BLaER1 treated with 17β-estradiol and CSF1 and Interleukin-3, amounts not matched to agents 10 nM and 100 nM (cell line): ENCODE results near the gene DR1.

Source experiments
- H3K27ac ChIP-seq, 11 experiments: shearing (Covaris generic); formaldehyde crosslinking; 2 replicates each; pipeline ENCODE4 v1.8.1; 2022
- H3K27me3 ChIP-seq, 11 experiments: shearing (Covaris generic); formaldehyde crosslinking; 2 replicates each; pipeline ENCODE4 v1.8.1; 2022
- H3K36me3 ChIP-seq, 11 experiments: shearing (Covaris generic); formaldehyde crosslinking; 2 replicates each; pipeline ENCODE4 v1.8.1; 2022
- H3K4me1 ChIP-seq, 10 experiments: shearing (Covaris generic); formaldehyde crosslinking; 2 replicates each; pipeline ENCODE4 v1.8.1; 2022
- H3K4me2 ChIP-seq, 11 experiments: shearing (Covaris generic); formaldehyde crosslinking; 2 replicates each; pipeline ENCODE4 v1.8.1; 2022
- H3K4me3 ChIP-seq, 10 experiments: shearing (Covaris generic); formaldehyde crosslinking; 2 replicates each; pipeline ENCODE4 v1.8.1; 2022
- H3K9ac ChIP-seq, 11 experiments: shearing (Covaris generic); formaldehyde crosslinking; 2 replicates each; pipeline ENCODE4 v1.8.1; 2022
- H3K9me3 ChIP-seq, 11 experiments: shearing (Covaris generic); formaldehyde crosslinking; replicated peaks in 1 of 11; 2 replicates each; pipeline ENCODE4 v1.8.1; 2022
- H4K20me1 ChIP-seq, 11 experiments: shearing (Covaris generic); formaldehyde crosslinking; 2 replicates each; pipeline ENCODE4 v1.8.1; 2022
- Cebpa-rat ChIP-seq, 11 experiments: shearing (Covaris generic); IDR thresholded peaks; 2 replicates each; pipeline ENCODE4 v1.8.1; 2022

The DR1 gene

GRCh38 chr1:93338387-93339146 is 7.1 kb upstream of the DR1 start:
- peaks cover 15 to 43% (median 18%) of the 10 kb centered on the region in 10 experiments for H3K4me1 ChIP-seq
- H3K9me3 ChIP-seq: no peaks in the 10 kb centered on the region
- H3K4me2 ChIP-seq: no peak overlapping the region
- no peaks in the 10 kb centered on the region; a peak in 1 of 22 replicates for H4K20me1 ChIP-seq
- H3K4me3 ChIP-seq: no peak overlapping the region
- H3K27me3 ChIP-seq: no peaks in the 10 kb centered on the region
- H3K27ac ChIP-seq: no peak overlapping the region
- no peak for TF ChIP-seq Cebpa-rat (IDR thresholded peaks at IDR 0.05)
- H3K9ac ChIP-seq: no peak overlapping the region
- peaks cover 5 to 24% (median 17%) of the 10 kb centered on the region in 11 experiments; a peak in 21 of 22 replicates for H3K36me3 ChIP-seq

DNA sequence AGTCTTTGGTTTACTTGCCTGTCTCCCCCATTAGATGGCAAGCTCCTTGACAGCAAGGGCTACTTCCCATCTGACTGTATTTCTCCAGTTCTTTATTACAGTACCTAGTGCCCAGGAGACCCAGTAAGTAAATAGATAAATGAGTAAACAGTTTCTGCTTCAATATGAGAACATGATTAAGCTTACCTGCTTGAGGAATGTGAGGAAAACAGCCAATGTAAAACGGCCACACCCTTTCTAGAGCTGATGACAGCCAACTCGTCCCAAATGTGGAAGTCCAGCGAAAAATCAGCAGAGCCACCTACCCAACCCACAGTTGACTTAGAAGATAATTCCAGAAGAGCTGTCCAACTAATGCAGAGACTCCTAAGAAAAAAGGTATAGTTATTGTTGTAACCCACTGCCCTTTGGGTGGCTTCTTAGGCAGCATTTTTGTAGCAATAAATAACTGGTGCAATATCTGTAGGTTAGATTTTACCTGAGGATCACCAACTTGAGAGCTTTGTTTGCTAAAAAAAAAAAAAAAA is 6.5 kb upstream of the DR1 start:
- H3K9me3 ChIP-seq: no peaks in the 10 kb centered on the region

GRCh38 chr1:93340090-93340489 is 5.6 kb upstream of the DR1 start:
- Histone ChIP-seq H3K36me3 (peaks cover 5 to 24% (median 17%) of the 10 kb centered on the region in 11 experiments; a peak in 21 of 22 replicates), H3K27ac (no peak overlapping the region), H3K4me2 (peak overlapping the region in 5 of 11 experiments; percentile 50 to 70 (median 57); a peak in 10 of 22 replicates), H3K4me3 (no peak overlapping the region), H3K27me3 (no peaks in the 10 kb centered on the region), H3K4me1 (peaks cover 19 to 54% (median 27%) of the 10 kb centered on the region in 10 experiments), H3K9me3 (no peaks in the 10 kb centered on the region), H4K20me1 (no peaks in the 10 kb centered on the region; a peak in 1 of 22 replicates), H3K9ac (no peak overlapping the region)
- TF ChIP-seq Cebpa-rat (IDR thresholded peaks at IDR 0.05): no peak

More for the DNA sequence above, 6.5 kb upstream of the DR1 start:
- TF ChIP-seq Cebpa-rat (IDR thresholded peaks at IDR 0.05): no peak
- Histone ChIP-seq H3K27ac (no peak overlapping the region), H3K9ac (no peak overlapping the region), H3K4me3 (no peak overlapping the region), H3K36me3 (peaks cover 5 to 24% (median 17%) of the 10 kb centered on the region in 11 experiments; a peak in 21 of 22 replicates), H3K4me2 (no peak overlapping the region), H3K4me1 (peaks cover 15 to 50% (median 20%) of the 10 kb centered on the region in 10 experiments), H3K27me3 (no peaks in the 10 kb centered on the region), H4K20me1 (no peaks in the 10 kb centered on the region; a peak in 1 of 22 replicates)

DNA sequence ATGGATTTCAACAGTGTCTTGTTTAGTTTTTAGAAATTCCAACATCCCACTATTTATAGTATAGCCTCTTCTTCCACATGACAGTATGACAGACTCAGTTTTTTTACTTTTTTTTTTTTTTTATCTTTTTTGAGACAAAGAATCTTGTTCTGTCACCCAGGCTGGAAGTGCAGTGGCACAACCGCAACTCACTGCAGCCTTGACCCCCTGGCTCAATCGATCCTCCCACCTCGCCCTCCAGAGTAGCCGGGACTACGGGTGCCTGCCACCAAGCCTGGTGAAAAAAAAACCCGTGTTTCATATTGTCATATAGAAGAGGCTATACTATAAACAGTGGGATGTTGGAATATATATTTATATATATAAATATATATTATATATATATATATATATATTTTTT is 1.2 kb upstream of the DR1 start:
- TF ChIP-seq Cebpa-rat (IDR thresholded peaks at IDR 0.05): no peak
- Histone ChIP-seq H3K9me3 (no peaks in the 10 kb centered on the region), H3K36me3 (peaks cover 0 to 2% (median under 1%) of the 10 kb centered on the region in 11 experiments; a peak in 5 of 22 replicates), H3K4me2 (peak overlapping the region; percentile 53 to 94 (median 83); a peak in 17 of 22 replicates), H3K4me1 (peaks cover 21 to 37% (median 30%) of the 10 kb centered on the region in 10 experiments), H3K9ac (0 out of 22 replicates have a peak overlapping the region, but pooled peaks of 1 of the 11 experiments have one; percentile 93), H4K20me1 (peaks cover 28 to 34% (median 29%) of the 10 kb centered on the region in 11 experiments; a peak in 21 of 22 replicates), H3K27me3 (no peaks in the 10 kb centered on the region), H3K4me3 (peak overlapping the region in 5 of 10 experiments; percentile 86 to 98 (median 90); a peak in 7 of 20 replicates), H3K27ac (0 out of 22 replicates have a peak overlapping the region, but pooled peaks of 1 of the 11 experiments have one; percentile 98)

DNA sequence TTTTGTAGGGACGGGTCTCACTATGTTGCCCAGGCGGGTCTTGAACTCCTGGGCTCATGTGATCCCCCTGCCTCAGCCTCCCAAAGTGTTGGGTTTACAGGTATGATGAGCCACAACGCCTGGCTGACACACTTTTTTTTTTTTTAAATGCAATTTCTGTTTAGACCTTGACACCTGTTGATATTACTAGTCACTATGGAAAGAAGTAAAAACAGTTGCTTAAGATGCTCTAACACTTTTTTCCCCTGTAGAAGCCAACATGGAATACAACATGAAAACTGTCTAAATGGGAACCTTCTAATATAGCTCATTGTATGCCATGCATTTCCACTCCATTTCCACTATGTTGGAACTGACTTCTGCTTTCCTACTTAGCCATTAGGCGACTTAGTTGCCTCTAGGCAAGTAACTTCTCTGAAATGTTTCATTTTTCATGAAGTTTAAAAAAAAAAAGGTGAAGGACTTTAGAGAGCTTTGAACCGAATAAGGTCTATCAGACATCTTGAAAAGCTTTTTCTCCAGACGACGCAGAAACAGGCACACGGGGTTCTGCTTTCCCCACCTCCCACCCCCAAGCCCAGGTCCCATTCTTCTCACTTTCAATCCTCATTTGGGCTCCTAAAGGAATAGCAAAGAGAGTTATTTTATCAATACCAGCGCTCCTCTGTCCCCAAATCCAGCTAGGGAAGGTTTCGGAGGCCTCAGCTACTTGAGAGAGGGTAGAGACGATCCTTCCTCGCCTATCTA is 648 bp upstream of the DR1 start:
- H3K27me3 ChIP-seq: no peaks in the 10 kb centered on the region
- no peak for TF ChIP-seq Cebpa-rat (IDR thresholded peaks at IDR 0.05)

GRCh38 chr1:93346421-93346993 is 800 bp downstream of the DR1 start:
- H3K36me3 ChIP-seq: peaks cover 0 to 22% (median 8%) of the 10 kb centered on the region in 11 experiments; a peak in 11 of 22 replicates
- H3K27ac ChIP-seq: peak overlapping the region; percentile 94 to 98 (median 96)
- H3K4me1 ChIP-seq: peaks cover 18 to 45% (median 33%) of the 10 kb centered on the region in 10 experiments
- H3K9me3 ChIP-seq: no peaks in the 10 kb centered on the region
- no peaks in the 10 kb centered on the region for H3K27me3 ChIP-seq
- peaks cover 33 to 51% (median 48%) of the 10 kb centered on the region in 11 experiments; a peak in 21 of 22 replicates for H4K20me1 ChIP-seq
- peak overlapping the region; percentile 90 to 97 (median 95) for H3K9ac ChIP-seq
- H3K4me2 ChIP-seq: peak overlapping the region; percentile 71 to 95 (median 87)
- H3K4me3 ChIP-seq: peak overlapping the region; percentile 86 to 100 (median 92)
- no peak for TF ChIP-seq Cebpa-rat (IDR thresholded peaks at IDR 0.05)

More for the DNA sequence above, 648 bp upstream of the DR1 start:
- Histone ChIP-seq H3K4me1 (peaks cover 27 to 43% (median 36%) of the 10 kb centered on the region in 10 experiments), H3K9me3 (no peaks in the 10 kb centered on the region), H3K9ac (peak overlapping the region; percentile 90 to 97 (median 95)), H3K27ac (peak overlapping the region; percentile 94 to 98 (median 96)), H3K4me2 (peak overlapping the region; percentile 71 to 94 (median 83)), H3K4me3 (peak overlapping the region; percentile 86 to 100 (median 92)), H4K20me1 (peaks cover 33 to 39% (median 34%) of the 10 kb centered on the region in 11 experiments; a peak in 21 of 22 replicates), H3K36me3 (peaks cover 0 to 8% (median under 1%) of the 10 kb centered on the region in 11 experiments; a peak in 5 of 22 replicates)

DNA sequence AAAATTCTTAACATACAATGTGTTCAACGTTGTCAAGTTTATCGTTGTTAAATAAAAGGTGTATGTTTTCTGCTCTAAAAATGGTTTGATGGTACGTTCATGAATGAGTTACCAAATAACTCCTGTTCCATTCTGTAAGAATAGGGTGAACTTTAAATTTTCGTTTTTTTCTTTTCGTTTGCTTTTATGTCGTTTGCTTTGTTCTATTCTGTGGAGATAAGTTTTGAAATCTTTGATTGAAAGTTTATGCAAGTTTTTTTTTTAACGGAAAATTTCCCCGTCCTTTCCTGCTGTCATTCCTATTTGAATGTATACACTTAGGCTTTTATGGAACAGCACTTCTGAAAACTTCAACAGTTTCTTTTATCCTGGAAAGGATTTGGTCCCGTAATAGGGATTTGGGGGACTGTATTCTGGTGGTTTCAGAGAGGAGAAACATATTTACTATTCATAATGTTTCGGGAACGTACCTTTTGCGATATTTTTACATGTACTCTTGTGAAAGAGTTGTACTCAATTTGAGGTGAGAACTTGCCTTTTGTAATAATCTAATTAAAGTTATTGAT is 1.7 kb downstream of the DR1 start:
- no peaks in the 10 kb centered on the region for H3K9me3 ChIP-seq
- peak overlapping the region; percentile 86 to 100 (median 92) for H3K4me3 ChIP-seq
- peak overlapping the region; percentile 90 to 97 (median 95) for H3K9ac ChIP-seq
- H3K4me2 ChIP-seq: peak overlapping the region; percentile 71 to 95 (median 87)
- peak overlapping the region; percentile 33 to 98 (median 96); a peak in 21 of 22 replicates for H3K27ac ChIP-seq
- H3K27me3 ChIP-seq: no peaks in the 10 kb centered on the region
- no peak for TF ChIP-seq Cebpa-rat (IDR thresholded peaks at IDR 0.05)
- peaks cover 17 to 53% (median 34%) of the 10 kb centered on the region in 10 experiments for H3K4me1 ChIP-seq
- peaks cover 39 to 60% (median 56%) of the 10 kb centered on the region in 11 experiments; a peak in 21 of 22 replicates for H4K20me1 ChIP-seq
- peaks cover 0 to 31% (median 16%) of the 10 kb centered on the region in 11 experiments; a peak in 14 of 22 replicates for H3K36me3 ChIP-seq
